Mucosa of descending colon (tissue), 3 donors: ENCODE measurements around the gene MAGI1. TPM values are rescaled to one million over a fixed set of nuclear protein-coding genes. Genes with fewer than 3 reads are reported as not detected.

Experiments
- ATAC-seq: fragments of 200-7000 bp; cut with Tn5 transposase; one replicate; pipeline ENCODE4 v1.9.1; 2020; ENCODE audit warnings: mild to moderate bottlenecking, moderate library complexity
- DNase-seq, 3 donors: peaks; one replicate each; pipeline ENCODE4 v3.0.0-alpha.2; 2020
- H3K36me3 ChIP-seq: fragments of 200-600 bp; one replicate; pipeline ENCODE4 v1.8.0; 2021; ENCODE audit warnings: low read depth, mild to moderate bottlenecking
- H3K4me1 ChIP-seq: fragments of 200-600 bp; one replicate; pipeline ENCODE4 v1.8.0; 2021; ENCODE audit warnings: low read depth, mild to moderate bottlenecking
- H3K4me3 ChIP-seq: fragments of 200-600 bp; one replicate; pipeline ENCODE4 v1.8.0; 2021; ENCODE audit warnings: mild to moderate bottlenecking
- H3K9me3 ChIP-seq: fragments of 200-600 bp; one replicate; pipeline ENCODE4 v1.8.0; 2021; ENCODE audit warnings: mild to moderate bottlenecking
- intact Hi-C, 2 donors: fragments of 100-400 bp; cut with DNase I in 1 of 2; cut with micrococcal nuclease in 1 of 2; formaldehyde crosslinking; loops; one replicate each; pipeline versions ENCODE4 v1.11.0 to v1.11.1; 2022; cut with DNase I, micrococcal nuclease
- total RNA-seq, 3 donors: library from RNA; stranded (reverse); fragmentation: NEBNext Ultra II Directional in 2 of 3; extraction: Animal tissue kit (Norgen Biotek cat#: 25700) in 2 of 3; gene quantifications; one replicate each; pipeline versions ENCODE4 v1.2.1 to v1.2.4, GENCODE V29; 2021 to 2023
- TF ChIP-seq, protein P1 (sequence below): fragments of 200-600 bp; IDR thresholded peaks from one replicate; pipeline ENCODE4 v1.8.0; 2022; ENCODE audit warnings: antibody characterized with exemption, mild to moderate bottlenecking
- donor health status: DM: no; HTN: no; CAD: no; lungs with moderate emphysema.
- donor health status: DM: no; HTN: no; CAD: no.
- donor health status: DM: no; HTN: yes; CAD: no.

MAGI1 gene
- total RNA-seq, 3 donors from 2014 or later = 41.9 to 59.6 (median 45.6) TPM

DNA sequence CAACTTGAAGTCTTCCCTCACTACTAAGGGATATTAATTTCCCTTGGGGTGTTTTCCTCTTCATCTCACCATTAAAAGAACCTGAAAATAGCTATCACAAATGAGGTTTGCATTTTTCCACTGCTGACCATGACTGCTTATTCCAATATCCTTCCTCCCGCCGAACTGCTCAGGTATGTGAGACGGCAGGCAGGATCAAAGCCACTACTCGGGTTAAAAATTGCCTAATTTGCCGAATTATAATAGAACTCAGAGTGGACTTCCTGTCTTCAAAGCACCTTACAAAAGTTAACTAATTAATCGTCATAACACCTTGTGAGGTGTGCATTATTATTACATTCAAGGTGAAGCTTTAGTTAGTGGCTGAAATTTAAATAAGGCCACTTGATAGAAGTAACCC is 695.7 kb downstream of the MAGI1 start:
- no peak for DNase-seq
- Histone ChIP-seq H3K4me3 (no peak overlapping the region), H3K4me1 (no peaks in the 10 kb centered on the region), H3K9me3 (no peaks in the 10 kb centered on the region), H3K36me3 (no peaks in the 10 kb centered on the region)
- ATAC-seq = no peak
- intact Hi-C loops = loop anchor here in 1 of 2 donors (10.0 kb wide), 1 partner anchor 72 kb away; no protein-coding TSS in a partner anchor
- TF ChIP-seq, protein P1, sequence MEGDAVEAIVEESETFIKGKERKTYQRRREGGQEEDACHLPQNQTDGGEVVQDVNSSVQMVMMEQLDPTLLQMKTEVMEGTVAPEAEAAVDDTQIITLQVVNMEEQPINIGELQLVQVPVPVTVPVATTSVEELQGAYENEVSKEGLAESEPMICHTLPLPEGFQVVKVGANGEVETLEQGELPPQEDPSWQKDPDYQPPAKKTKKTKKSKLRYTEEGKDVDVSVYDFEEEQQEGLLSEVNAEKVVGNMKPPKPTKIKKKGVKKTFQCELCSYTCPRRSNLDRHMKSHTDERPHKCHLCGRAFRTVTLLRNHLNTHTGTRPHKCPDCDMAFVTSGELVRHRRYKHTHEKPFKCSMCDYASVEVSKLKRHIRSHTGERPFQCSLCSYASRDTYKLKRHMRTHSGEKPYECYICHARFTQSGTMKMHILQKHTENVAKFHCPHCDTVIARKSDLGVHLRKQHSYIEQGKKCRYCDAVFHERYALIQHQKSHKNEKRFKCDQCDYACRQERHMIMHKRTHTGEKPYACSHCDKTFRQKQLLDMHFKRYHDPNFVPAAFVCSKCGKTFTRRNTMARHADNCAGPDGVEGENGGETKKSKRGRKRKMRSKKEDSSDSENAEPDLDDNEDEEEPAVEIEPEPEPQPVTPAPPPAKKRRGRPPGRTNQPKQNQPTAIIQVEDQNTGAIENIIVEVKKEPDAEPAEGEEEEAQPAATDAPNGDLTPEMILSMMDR = no peak

DNA sequence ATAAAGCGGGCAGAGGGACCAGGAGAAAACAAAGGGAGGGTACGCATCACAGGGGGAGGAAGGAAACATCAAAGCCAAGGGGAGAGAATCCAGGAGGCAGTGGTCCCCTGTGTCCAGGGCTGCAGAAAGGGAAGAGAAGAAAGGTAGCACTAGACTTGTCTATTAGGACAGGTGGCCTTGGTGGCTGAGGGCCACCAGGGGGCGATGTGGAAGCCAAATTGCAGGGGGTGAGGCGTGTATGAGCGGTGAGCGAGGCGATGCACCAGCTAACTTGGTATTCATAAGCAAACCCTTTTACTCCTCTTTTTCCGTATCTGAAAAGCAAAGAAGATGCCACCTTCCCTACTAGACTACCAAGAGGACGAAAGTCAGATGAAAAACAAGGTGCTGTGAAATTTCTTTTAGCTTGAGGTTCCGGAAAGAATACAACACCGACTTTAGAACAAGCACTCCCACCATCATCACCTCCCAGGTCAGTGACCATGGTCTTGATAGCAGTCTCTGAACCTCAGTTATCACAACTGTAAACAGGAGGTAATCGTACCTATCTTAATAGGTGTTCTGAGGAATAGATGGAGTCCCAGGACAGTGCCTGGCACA is 696.5 kb downstream of the MAGI1 start:
- TF ChIP-seq, protein P1 = peak; percentile 38
- Histone ChIP-seq H3K9me3 (no peaks in the 10 kb centered on the region), H3K4me3 (no peak overlapping the region), H3K36me3 (no peaks in the 10 kb centered on the region), H3K4me1 (no peaks in the 10 kb centered on the region)
- DNase-seq = peak; percentile 54 to 80 (median 75)
- peak; percentile 91 for ATAC-seq
- intact Hi-C loops = loop anchor here in 1 of 2 donors (10.0 kb wide), 1 partner anchor 73 kb away; no protein-coding TSS in a partner anchor

DNA sequence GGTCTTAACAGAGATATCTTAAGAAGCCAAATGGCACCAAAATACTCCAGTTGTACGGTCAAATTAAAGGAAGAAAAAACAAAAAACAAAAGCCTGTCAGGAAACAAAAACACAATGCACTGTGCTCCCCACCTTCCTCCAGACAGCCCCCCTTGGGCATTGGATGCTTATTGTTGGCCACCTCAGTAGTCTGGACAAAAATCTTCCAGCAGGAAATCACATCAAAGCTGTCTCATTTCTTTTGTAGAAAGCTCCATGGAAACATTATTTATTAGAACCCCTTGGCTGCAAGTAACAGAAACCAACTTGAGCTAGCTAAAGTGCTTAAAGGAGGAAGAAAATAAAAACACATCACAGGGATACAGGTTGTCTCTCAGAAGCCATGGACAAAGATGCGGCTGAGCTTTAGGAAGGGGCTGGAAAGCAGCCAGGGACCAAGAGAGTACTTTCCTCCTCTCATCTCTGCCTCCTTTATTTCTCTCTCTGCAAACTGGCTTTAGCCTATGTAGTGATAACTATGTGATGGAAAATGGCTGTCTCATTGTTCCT is 699.5 kb downstream of the MAGI1 start:
- DNase-seq (no peak), ATAC-seq (no peak)
- no peaks in the 10 kb centered on the region for H3K36me3 ChIP-seq
- H3K9me3 ChIP-seq = no peaks in the 10 kb centered on the region
- TF ChIP-seq, protein P1 = no peak
- intact Hi-C loops = no loop called here
- H3K4me3 ChIP-seq = no peak overlapping the region
- H3K4me1 ChIP-seq = no peaks in the 10 kb centered on the region

DNA sequence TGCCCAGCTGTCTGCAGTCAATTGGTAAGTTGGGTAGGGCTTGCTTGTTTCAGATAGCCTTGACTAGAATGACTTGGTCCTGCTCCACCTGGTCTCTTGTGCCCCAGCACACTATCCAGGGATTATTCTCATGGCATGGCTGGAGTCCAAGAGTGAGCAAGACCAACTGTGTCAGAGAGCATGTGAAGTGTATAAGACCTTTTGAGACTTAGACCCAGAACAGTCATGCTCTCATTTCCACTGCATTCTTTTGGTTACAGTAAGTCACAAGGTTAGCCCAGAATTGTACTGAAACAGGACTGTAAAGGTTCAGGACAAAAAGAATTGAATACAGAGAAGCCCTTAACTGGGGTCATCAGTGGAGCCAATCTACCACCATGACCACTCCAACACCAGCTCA is 700.1 kb downstream of the MAGI1 start:
- no peaks in the 10 kb centered on the region for H3K36me3 ChIP-seq
- TF ChIP-seq, protein P1 = no peak
- H3K9me3 ChIP-seq = no peaks in the 10 kb centered on the region
- intact Hi-C loops = no loop called here
- no peak for ATAC-seq
- H3K4me1 ChIP-seq = no peaks in the 10 kb centered on the region
- H3K4me3 ChIP-seq = no peak overlapping the region
- DNase-seq = no peak

DNA sequence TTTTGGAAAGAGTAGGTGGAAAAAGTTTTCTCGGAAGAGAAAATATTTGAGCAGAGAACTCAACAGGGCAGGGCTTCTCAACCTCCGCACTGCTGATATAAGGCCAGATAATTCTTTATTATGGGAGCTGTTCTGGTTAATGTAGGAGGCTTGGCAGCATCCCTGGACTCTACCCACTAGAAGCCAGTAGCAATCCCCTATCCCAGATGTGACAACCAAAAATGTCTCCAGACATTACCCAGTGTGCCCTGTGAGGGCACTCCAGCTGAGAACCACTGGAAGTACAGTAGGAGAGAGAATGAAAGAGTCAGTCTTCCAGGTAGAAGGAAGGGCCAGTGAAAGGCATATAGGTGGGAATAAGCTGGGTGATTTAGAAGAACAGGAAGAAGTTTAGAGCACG is 703.1 kb downstream of the MAGI1 start:
- intact Hi-C loops = no loop called here

More for the DNA sequence above, 703.1 kb downstream of the MAGI1 start:
- Histone ChIP-seq H3K4me1 (no peaks in the 10 kb centered on the region), H3K4me3 (no peak overlapping the region), H3K36me3 (no peaks in the 10 kb centered on the region), H3K9me3 (no peaks in the 10 kb centered on the region)
- DNase-seq (no peak), ATAC-seq (no peak)
- TF ChIP-seq, protein P1 = no peak
